ENCODE data around the gene AFAP1L2. TPM values are rescaled to one million over a fixed set of nuclear protein-coding genes. Genes with fewer than 3 reads are reported as not detected.

The AFAP1L2 gene
- total RNA-seq, 2 experiments from 2014 or later: 0.36 to 0.50 TPM

DNA sequence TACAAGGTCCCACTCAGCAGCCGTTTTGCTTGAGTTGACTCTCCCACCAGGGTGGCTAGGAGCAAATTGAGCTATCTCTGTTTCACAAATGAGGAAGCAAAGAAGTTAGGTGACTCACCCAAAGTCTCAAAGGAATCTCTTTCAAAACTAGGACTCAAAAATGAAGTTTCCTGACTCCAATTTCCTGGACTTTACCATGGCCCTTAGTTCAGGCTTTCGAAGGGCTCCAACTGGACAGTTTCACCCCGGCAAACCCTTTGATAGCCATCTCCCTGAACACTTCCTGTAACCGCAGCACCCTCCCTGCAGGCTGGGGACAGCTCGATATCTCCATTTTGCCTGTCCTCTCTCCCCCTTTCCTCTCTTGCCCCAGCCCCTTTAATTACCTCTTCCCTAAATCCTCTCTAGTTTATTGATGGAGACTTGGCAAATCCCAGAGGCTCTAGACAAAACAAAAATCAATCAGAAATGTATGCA, 4.7 kb upstream of the AFAP1L2 start:
- peaks cover 5% of the 10 kb centered on the region for H3K4me1 ChIP-seq (ENCODE audit: insufficient read depth, low read length)
- Mint-ChIP-seq H3K9me3 (peaks cover 3% of the 10 kb centered on the region), H3K4me3 (no peak overlapping the region), H3K27me3 (peaks cover 59% of the 10 kb centered on the region), H3K36me3 (ENCODE audit: low read depth) (no peaks in the 10 kb centered on the region), H3K4me1 (ENCODE audit: low read depth) (no peaks in the 10 kb centered on the region), H3K27ac (no peak overlapping the region)
- ChIA-PET CTCF (no interaction called here), POLR2A (no interaction called here)
- H3K9me3 ChIP-seq (ENCODE audit: control insufficient read depth in 1 of 2, insufficient read depth in 1 of 2, low read length in 2 of 2): peaks cover 0 to 5% of the 10 kb centered on the region in 2 experiments
- no peak overlapping the region for H3K4me3 ChIP-seq (ENCODE audit: low read length)
- ATAC-seq (ENCODE audit: poor library complexity) (no peak), DNase-seq (no peak)
- no peaks in the 10 kb centered on the region for H3K36me3 ChIP-seq (ENCODE audit: insufficient read depth, low read length)
- TF ChIP-seq, protein P1, sequence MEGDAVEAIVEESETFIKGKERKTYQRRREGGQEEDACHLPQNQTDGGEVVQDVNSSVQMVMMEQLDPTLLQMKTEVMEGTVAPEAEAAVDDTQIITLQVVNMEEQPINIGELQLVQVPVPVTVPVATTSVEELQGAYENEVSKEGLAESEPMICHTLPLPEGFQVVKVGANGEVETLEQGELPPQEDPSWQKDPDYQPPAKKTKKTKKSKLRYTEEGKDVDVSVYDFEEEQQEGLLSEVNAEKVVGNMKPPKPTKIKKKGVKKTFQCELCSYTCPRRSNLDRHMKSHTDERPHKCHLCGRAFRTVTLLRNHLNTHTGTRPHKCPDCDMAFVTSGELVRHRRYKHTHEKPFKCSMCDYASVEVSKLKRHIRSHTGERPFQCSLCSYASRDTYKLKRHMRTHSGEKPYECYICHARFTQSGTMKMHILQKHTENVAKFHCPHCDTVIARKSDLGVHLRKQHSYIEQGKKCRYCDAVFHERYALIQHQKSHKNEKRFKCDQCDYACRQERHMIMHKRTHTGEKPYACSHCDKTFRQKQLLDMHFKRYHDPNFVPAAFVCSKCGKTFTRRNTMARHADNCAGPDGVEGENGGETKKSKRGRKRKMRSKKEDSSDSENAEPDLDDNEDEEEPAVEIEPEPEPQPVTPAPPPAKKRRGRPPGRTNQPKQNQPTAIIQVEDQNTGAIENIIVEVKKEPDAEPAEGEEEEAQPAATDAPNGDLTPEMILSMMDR (IDR thresholded peaks at IDR 0.05): no peak
- H3K27ac ChIP-seq (ENCODE audit: low read depth in 1 of 2, low read length in 2 of 2): no peak overlapping the region
- intact Hi-C loops (cut with DNase I, micrococcal nuclease): no loop called here
- H3K27me3 ChIP-seq (ENCODE audit: control insufficient read depth in 1 of 2, insufficient read depth in 2 of 2, low read length in 2 of 2): peaks cover 13 to 22% of the 10 kb centered on the region in 2 experiments

DNA sequence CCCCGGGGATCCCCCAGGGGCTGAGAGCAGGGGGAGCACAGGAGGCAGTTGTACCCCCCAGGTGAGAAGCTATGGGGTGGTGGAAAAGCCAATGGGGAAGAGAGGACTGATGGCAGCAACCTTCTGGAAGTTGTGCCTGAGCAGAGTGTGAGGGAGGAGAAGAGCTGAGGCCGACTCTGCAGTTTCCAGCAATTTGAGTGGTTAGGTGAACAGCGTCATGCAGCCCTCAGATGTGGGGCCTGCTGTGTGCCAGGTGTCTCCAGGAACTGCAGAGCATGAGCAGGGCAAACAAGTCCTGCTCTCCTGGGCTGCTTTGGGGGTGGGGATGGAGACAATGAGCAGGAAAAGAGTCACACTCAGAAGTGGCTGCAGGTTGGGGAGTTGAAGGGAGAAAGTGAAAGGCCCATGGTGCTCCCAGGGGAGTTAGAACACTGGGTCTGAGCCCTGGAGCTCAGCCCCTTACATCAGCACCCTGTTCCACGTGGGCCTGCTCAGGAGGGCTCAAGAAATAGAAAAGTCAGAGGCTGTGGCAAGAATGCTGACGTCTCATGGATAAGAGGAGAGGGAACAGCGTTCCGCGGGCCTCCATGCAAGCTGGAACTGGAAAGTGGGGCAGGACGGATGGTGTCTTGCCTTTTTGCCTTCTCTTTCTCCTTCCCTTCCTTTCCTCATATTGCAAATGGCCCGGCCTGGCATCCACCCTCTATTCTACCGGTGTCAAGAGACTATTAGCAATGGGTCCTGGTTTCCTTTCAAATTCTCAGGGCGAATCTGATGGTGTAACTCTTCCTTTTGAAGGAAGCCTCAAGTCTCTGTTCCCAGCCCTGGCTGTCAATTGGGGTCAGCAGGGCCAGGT, 4.0 kb upstream of the AFAP1L2 start:
- POLR2A ChIA-PET: no interaction called here
- CTCF ChIA-PET: no interaction called here
- Histone ChIP-seq H3K27ac (ENCODE audit: low read depth in 1 of 2, low read length in 2 of 2) (no peak overlapping the region), H3K27me3 (ENCODE audit: control insufficient read depth in 1 of 2, insufficient read depth in 2 of 2, low read length in 2 of 2) (peaks cover 20 to 28% of the 10 kb centered on the region in 2 experiments), H3K9me3 (ENCODE audit: control insufficient read depth in 1 of 2, insufficient read depth in 1 of 2, low read length in 2 of 2) (peaks cover 0 to 5% of the 10 kb centered on the region in 2 experiments), H3K4me1 (ENCODE audit: insufficient read depth, low read length) (peaks cover 12% of the 10 kb centered on the region), H3K36me3 (ENCODE audit: insufficient read depth, low read length) (no peaks in the 10 kb centered on the region), H3K4me3 (ENCODE audit: low read length) (no peak overlapping the region)
- H3K9me3 Mint-ChIP-seq: peaks cover 3% of the 10 kb centered on the region
- H3K4me3 Mint-ChIP-seq: no peak overlapping the region
- H3K4me1 Mint-ChIP-seq (ENCODE audit: low read depth): peaks cover 1% of the 10 kb centered on the region
- TF ChIP-seq, protein P1 (IDR thresholded peaks at IDR 0.05): no peak
- no peak for DNase-seq
- H3K27ac Mint-ChIP-seq: no peak overlapping the region
- ATAC-seq (ENCODE audit: poor library complexity): no peak
- intact Hi-C loops (cut with DNase I, micrococcal nuclease): no loop called here
- peaks cover 54% of the 10 kb centered on the region for H3K27me3 Mint-ChIP-seq
- no peaks in the 10 kb centered on the region for H3K36me3 Mint-ChIP-seq (ENCODE audit: low read depth)

DNA sequence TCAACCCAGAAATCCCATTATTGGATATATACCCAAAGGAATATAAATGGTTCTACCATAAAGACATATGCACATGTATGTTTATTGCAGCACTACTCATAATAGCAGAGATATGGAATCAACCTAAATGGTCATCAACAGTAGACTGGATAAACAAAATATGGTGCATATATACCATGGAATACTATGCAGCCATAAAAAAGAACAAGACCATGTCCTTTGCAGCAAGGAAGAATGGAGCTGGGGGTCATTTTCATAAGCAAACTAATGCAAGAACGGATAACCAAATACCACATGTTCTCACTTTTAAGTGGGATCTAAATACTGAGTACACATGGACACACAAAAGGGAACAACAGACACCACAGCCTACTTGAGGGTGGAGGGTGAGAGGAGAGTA, 2.2 kb upstream of the AFAP1L2 start:
- Mint-ChIP-seq H3K4me1 (ENCODE audit: low read depth) (peaks cover 8% of the 10 kb centered on the region), H3K27ac (no peak overlapping the region), H3K9me3 (peaks cover 3% of the 10 kb centered on the region), H3K36me3 (ENCODE audit: low read depth) (no peaks in the 10 kb centered on the region), H3K4me3 (no peak overlapping the region), H3K27me3 (peaks cover 61% of the 10 kb centered on the region)
- no peak overlapping the region for H3K27ac ChIP-seq (ENCODE audit: low read depth in 1 of 2, low read length in 2 of 2)
- no peak overlapping the region for H3K4me3 ChIP-seq (ENCODE audit: low read length)
- H3K36me3 ChIP-seq (ENCODE audit: insufficient read depth, low read length): no peaks in the 10 kb centered on the region
- ChIA-PET CTCF (no interaction called here), POLR2A (no interaction called here)
- peaks cover 15% of the 10 kb centered on the region for H3K4me1 ChIP-seq (ENCODE audit: insufficient read depth, low read length)
- intact Hi-C loops (cut with DNase I, micrococcal nuclease): no loop called here
- peaks cover 0 to 5% of the 10 kb centered on the region in 2 experiments for H3K9me3 ChIP-seq (ENCODE audit: control insufficient read depth in 1 of 2, insufficient read depth in 1 of 2, low read length in 2 of 2)
- peaks cover 37 to 38% of the 10 kb centered on the region in 2 experiments for H3K27me3 ChIP-seq (ENCODE audit: control insufficient read depth in 1 of 2, insufficient read depth in 2 of 2, low read length in 2 of 2)
- ATAC-seq (ENCODE audit: poor library complexity): no peak
- TF ChIP-seq, protein P1 (IDR thresholded peaks at IDR 0.05): no peak
- DNase-seq: no peak
